Measurements from ENCODE around the gene COL4A4. TPM values are rescaled to one million over a fixed set of nuclear protein-coding genes. Genes with fewer than 3 reads are reported as not detected.

The COL4A4 gene
- total and polyA plus RNA-seq, 2 donors (not counting 1 experiment from before 2014, with no cell fraction given): 6.2 to 30.2 TPM

DNA sequence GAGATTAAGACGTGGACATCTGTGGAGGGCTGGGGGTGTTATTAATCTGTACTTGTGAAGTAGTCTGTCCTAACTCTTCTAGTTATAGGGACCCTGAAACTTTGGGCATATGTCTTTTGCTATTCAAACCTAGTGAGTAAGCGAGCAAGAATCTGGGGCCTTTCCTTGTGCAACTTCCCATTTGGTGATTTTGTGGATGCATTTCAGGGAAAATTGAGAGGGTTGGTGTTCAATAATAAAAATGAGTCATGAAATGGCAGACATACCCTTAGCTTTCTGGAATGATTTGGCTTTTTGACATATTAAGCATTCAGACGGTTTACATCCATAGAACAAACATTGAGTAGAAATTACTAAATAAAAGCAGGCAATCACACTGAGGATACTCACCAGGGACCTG, 17.0 kb downstream of the COL4A4 start:
- WGBS (ENCODE audit: insufficient coverage): 83% methylated on average over 1 of the region's 3 CpGs
- Histone ChIP-seq H3K4me3 (ENCODE audit: control extremely low read depth in 1 of 5, extremely low read depth in 1 of 5, insufficient read depth in 1 of 5, low read depth in 2 of 5, low read length in 4 of 5) (no peak overlapping the region), H2AFZ (ENCODE audit: insufficient read depth, low read depth, low read length, poor library complexity, severe bottlenecking) (no peak overlapping the region), H3K36me3 (replicated peaks in 1 of 2; ENCODE audit: control extremely low read depth in 1 of 2, control insufficient read depth in 1 of 2, extremely low read depth in 1 of 2, insufficient read depth in 2 of 2, low read length in 1 of 2) (peaks cover 0 to 8% of the 10 kb centered on the region in 2 experiments), H3K27me3 (replicated peaks in 1 of 4; ENCODE audit: control extremely low read depth in 1 of 4, control insufficient read depth in 3 of 4, insufficient read depth in 4 of 4, low read length in 3 of 4) (no peaks in the 10 kb centered on the region), H3K4me2 (replicated peaks; ENCODE audit: low read depth, low read length, poor library complexity, severe bottlenecking) (no peak overlapping the region), H4K20me1 (ENCODE audit: control insufficient read depth, insufficient read depth, low read length, poor library complexity, severe bottlenecking) (no peaks in the 10 kb centered on the region), H3K27ac (ENCODE audit: low read length in 2 of 2) (no peak overlapping the region), H3K9me3 (ENCODE audit: control extremely low read depth in 1 of 3, control insufficient read depth in 2 of 3, insufficient read depth in 1 of 3, low read length in 2 of 3) (peaks cover 0 to 9% (median 9%) of the 10 kb centered on the region in 3 donors), H3K79me2 (ENCODE audit: control insufficient read depth, insufficient read depth, low read length) (no peaks in the 10 kb centered on the region), H3K4me1 (ENCODE audit: control insufficient read depth in 2 of 2, insufficient read depth in 2 of 2, low read length in 2 of 2) (no peaks in the 10 kb centered on the region), H3K9ac (ENCODE audit: low read length) (no peak overlapping the region)
- no peak for TF ChIP-seq EZH2 (IDR thresholded peaks at IDR 0.05; ENCODE audit: borderline replicate concordance, insufficient read depth, low read depth, low read length, poor library complexity, severe bottlenecking)
- TF ChIP-seq, protein P1, sequence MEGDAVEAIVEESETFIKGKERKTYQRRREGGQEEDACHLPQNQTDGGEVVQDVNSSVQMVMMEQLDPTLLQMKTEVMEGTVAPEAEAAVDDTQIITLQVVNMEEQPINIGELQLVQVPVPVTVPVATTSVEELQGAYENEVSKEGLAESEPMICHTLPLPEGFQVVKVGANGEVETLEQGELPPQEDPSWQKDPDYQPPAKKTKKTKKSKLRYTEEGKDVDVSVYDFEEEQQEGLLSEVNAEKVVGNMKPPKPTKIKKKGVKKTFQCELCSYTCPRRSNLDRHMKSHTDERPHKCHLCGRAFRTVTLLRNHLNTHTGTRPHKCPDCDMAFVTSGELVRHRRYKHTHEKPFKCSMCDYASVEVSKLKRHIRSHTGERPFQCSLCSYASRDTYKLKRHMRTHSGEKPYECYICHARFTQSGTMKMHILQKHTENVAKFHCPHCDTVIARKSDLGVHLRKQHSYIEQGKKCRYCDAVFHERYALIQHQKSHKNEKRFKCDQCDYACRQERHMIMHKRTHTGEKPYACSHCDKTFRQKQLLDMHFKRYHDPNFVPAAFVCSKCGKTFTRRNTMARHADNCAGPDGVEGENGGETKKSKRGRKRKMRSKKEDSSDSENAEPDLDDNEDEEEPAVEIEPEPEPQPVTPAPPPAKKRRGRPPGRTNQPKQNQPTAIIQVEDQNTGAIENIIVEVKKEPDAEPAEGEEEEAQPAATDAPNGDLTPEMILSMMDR (IDR thresholded peaks at IDR 0.05): no peak
- Mint-ChIP-seq H3K4me3 (no peak overlapping the region), H3K27ac (no peak overlapping the region), H3K9me3 (ENCODE audit: insufficient read depth) (peaks cover 6% of the 10 kb centered on the region), H3K4me1 (peaks cover 4% of the 10 kb centered on the region), H3K27me3 (no peaks in the 10 kb centered on the region)
- ChIA-PET POLR2A (no interaction called here), CTCF (interaction anchor here (1.1 to 1.2 kb wide), 2 partner anchors 10 to 92 kb away, joined by 3 read pairs; no protein-coding TSS in a partner anchor)
- no peak for DNase-seq
- intact Hi-C loops (cut with micrococcal nuclease): no loop called here
- ATAC-seq (ENCODE audit: low read depth): no peak

DNA sequence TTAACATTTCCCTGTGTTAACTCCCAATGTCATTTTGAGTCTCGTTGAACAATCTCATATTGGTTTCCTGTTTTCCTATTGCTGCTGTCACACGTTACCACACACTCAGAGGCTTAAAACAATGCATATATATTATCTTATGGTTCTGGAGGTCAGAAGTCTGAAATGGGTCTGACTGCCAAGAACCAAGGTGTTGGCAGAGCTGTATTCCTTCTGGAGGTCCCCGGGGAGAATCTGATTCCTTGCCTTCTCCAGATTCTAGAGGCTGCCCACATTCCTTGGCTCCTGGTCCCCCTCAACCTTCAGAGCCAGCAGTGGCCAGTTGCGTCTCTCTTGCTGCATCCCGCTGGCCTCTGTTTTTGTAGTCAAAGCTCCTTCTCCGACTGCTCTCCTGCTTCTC, 17.5 kb downstream of the COL4A4 start:
- Histone ChIP-seq H4K20me1 (ENCODE audit: control insufficient read depth, insufficient read depth, low read length, poor library complexity, severe bottlenecking) (no peaks in the 10 kb centered on the region), H3K27me3 (replicated peaks in 1 of 4; ENCODE audit: control extremely low read depth in 1 of 4, control insufficient read depth in 3 of 4, insufficient read depth in 4 of 4, low read length in 3 of 4) (no peaks in the 10 kb centered on the region), H3K4me2 (replicated peaks; ENCODE audit: low read depth, low read length, poor library complexity, severe bottlenecking) (no peak overlapping the region), H3K9me3 (ENCODE audit: control extremely low read depth in 1 of 3, control insufficient read depth in 2 of 3, insufficient read depth in 1 of 3, low read length in 2 of 3) (peaks cover 0 to 9% (median 4%) of the 10 kb centered on the region in 3 donors), H3K36me3 (replicated peaks in 1 of 2; ENCODE audit: control extremely low read depth in 1 of 2, control insufficient read depth in 1 of 2, extremely low read depth in 1 of 2, insufficient read depth in 2 of 2, low read length in 1 of 2) (peaks cover 0 to 8% of the 10 kb centered on the region in 2 experiments), H3K27ac (ENCODE audit: low read length in 2 of 2) (no peak overlapping the region), H3K4me3 (ENCODE audit: control extremely low read depth in 1 of 5, extremely low read depth in 1 of 5, insufficient read depth in 1 of 5, low read depth in 2 of 5, low read length in 4 of 5) (no peak overlapping the region), H2AFZ (ENCODE audit: insufficient read depth, low read depth, low read length, poor library complexity, severe bottlenecking) (no peak overlapping the region), H3K4me1 (ENCODE audit: control insufficient read depth in 2 of 2, insufficient read depth in 2 of 2, low read length in 2 of 2) (no peaks in the 10 kb centered on the region), H3K9ac (ENCODE audit: low read length) (no peak overlapping the region), H3K79me2 (ENCODE audit: control insufficient read depth, insufficient read depth, low read length) (no peaks in the 10 kb centered on the region)
- TF ChIP-seq, protein P1 (IDR thresholded peaks at IDR 0.05): no peak
- no peak for TF ChIP-seq EZH2 (IDR thresholded peaks at IDR 0.05; ENCODE audit: borderline replicate concordance, insufficient read depth, low read depth, low read length, poor library complexity, severe bottlenecking)
- Mint-ChIP-seq H3K27ac (no peak overlapping the region), H3K4me1 (peaks cover under 1% of the 10 kb centered on the region), H3K9me3 (ENCODE audit: insufficient read depth) (peaks cover 5% of the 10 kb centered on the region), H3K4me3 (no peak overlapping the region), H3K27me3 (no peaks in the 10 kb centered on the region)
- ChIA-PET POLR2A (no interaction called here), CTCF (interaction anchor here (1.1 to 1.2 kb wide), 2 partner anchors 10 to 92 kb away, joined by 3 read pairs; no protein-coding TSS in a partner anchor)
- DNase-seq (no peak), ATAC-seq (ENCODE audit: low read depth) (no peak)
- intact Hi-C loops (cut with micrococcal nuclease): no loop called here
- WGBS (ENCODE audit: insufficient coverage): 92% methylated on average over 4 of the region's 6 CpGs

Measured in B cell (primary cell).